Stomach smooth muscle (tissue), 2 donors: ENCODE data around the gene ESF1.
"Not testable (repeated sequence)": the region's sequence is repeated elsewhere in the genome, so short reads cannot be mapped to it uniquely, and the experiment has no call there.

Experiments used
- H3K27ac ChIP-seq: one replicate; pipeline ENCODE4 v1.7.0; 2013; ENCODE audit warnings: mild to moderate bottlenecking, low read length, inconsistent platforms
- H3K27me3 ChIP-seq, 2 donors: one replicate each; pipeline ENCODE4 v1.7.0; 2013; ENCODE audit warnings: low read length in 2 of 2; ENCODE audit not compliant: insufficient read depth in 2 of 2, control insufficient read depth in 1 of 2
- H3K36me3 ChIP-seq, 2 donors: one replicate each; pipeline ENCODE4 v1.7.0; 2013; ENCODE audit warnings: low read length in 2 of 2; ENCODE audit not compliant: control insufficient read depth in 2 of 2, insufficient read depth in 2 of 2
- H3K4me1 ChIP-seq: one replicate; pipeline ENCODE4 v1.7.0; 2013; ENCODE audit warnings: low read length; ENCODE audit not compliant: control insufficient read depth, insufficient read depth
- H3K4me3 ChIP-seq, 2 donors: one replicate each; pipeline ENCODE4 v1.7.0; 2013; ENCODE audit warnings: low read length in 2 of 2
- H3K9ac ChIP-seq, 2 donors: one replicate each; pipeline ENCODE4 v1.7.0; 2013; ENCODE audit warnings: low read length in 2 of 2, mild to moderate bottlenecking in 1 of 2
- H3K9me3 ChIP-seq, 2 donors: one replicate each; pipeline ENCODE4 v1.7.0; 2013; ENCODE audit warnings: low read length in 2 of 2; ENCODE audit not compliant: control insufficient read depth in 2 of 2
- donor health status: healthy.
- donor health status: Pancreatic carcinoma.

ESF1 gene

DNA sequence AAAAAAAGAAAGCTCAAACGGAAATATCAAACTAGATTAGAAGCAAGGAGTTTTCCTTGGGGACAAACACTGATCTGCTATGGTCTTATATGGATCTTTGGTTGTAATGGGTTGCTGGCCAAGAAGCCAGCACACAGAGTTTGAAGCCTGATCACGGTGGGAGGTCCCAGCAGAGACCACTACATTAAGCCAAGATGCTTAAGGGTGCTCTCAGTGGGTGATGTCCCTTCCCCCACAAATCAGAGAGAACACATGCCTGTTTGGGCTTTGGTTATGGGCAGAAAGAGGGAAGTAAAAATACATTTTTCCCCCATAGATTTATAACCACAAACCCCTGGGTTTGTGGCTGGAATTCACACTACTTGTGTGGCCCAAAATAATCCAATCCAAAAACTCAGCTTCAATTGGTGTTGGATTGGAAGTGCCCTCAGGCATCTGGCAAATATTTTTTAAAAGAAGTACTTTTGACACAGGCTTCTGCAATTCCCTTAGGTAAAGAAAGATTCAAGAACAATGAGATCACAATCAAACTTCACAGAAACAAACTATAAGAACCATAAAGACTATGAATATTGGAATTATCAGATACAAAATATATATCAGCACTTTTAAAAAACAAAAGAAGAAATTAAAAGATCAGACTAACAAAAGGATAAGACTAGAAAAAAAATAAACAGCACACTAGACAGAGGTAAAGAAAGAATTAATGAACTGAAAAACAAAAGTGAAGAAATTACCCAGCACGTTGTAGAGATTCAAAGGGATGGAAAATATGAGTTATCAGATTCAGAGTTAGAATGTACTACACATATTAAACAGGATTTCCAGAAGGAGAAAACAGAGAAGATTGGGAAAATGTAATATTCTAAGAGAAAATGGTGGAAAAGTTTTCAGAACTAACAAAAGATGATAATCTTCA, 44.7 kb downstream of the ESF1 start:
- H3K27ac ChIP-seq, result no peak overlapping the region
- H3K9me3 ChIP-seq, result peaks cover 0 to 3% of the 10 kb centered on the region in 2 donors
- no peak overlapping the region for H3K9ac ChIP-seq
- H3K27me3 ChIP-seq, result no peaks in the 10 kb centered on the region
- peaks cover 4% of the 10 kb centered on the region in 2 donors for H3K36me3 ChIP-seq
- H3K4me1 ChIP-seq, result no peaks in the 10 kb centered on the region
- H3K4me3 ChIP-seq, result no peak overlapping the region

DNA sequence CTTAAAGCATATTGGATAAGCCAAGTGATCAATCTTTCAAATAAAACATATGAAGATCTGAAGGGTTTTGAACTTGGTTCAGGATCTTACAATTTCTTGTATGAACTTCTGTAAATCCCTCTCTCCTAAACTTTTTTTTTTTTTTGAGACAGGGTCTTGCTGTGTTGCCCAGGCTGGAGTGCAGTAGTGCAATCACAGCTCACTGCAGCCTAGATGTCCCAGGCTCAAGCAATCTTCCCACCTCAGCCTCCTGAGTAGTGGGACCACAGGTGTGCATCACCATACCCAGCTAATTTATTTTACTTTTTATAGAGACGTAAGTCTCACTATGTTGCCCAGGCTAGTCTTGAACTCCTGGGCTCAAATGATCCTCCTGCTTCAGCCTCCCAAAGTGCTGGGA, 46.5 kb downstream of the ESF1 start:
- H3K4me1 ChIP-seq, H3K9ac ChIP-seq, H3K27me3 ChIP-seq, H3K4me3 ChIP-seq, H3K27ac ChIP-seq, H3K9me3 ChIP-seq, H3K36me3 ChIP-seq: not testable (repeated sequence)

DNA sequence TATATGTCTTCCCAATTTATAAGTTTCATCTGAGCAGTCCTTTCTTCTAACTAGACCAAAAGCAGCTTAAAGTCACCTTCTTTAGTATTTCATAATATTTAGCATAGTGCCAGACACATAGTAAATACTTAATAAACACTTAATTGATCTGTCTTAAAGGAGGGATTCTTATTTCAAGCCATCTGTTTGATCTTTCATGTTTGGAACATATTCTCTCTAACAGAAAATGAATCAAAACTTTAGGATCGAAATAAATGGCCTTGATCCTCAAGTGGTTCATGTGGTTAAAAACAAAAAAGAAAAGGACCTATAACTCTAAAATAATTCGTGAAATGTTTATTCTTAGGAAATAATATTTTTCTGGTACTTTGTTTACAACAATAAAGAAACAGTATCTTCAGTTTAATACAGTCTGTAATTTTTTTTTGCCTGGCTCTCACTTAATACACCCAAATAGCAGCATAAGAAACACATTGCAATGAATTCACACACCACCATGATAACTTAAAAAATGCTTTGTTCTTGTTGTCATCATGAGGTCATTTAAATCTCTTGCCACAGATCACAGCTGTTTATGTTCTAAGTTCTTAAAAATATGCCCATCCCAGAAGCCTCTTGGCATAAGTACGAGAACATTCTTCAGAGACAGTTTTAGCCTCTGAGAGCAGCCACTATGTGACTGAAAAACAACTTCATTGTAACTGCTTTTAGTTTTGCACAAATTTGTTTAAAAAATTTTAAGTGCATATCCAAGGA, 48.1 kb downstream of the ESF1 start:
- Histone ChIP-seq H3K27ac (no peak overlapping the region), H3K27me3 (no peaks in the 10 kb centered on the region), H3K4me3 (no peak overlapping the region), H3K36me3 (peaks cover 10 to 11% of the 10 kb centered on the region in 2 donors), H3K4me1 (no peaks in the 10 kb centered on the region), H3K9ac (no peak overlapping the region), H3K9me3 (peaks cover 0 to 3% of the 10 kb centered on the region in 2 donors)

DNA sequence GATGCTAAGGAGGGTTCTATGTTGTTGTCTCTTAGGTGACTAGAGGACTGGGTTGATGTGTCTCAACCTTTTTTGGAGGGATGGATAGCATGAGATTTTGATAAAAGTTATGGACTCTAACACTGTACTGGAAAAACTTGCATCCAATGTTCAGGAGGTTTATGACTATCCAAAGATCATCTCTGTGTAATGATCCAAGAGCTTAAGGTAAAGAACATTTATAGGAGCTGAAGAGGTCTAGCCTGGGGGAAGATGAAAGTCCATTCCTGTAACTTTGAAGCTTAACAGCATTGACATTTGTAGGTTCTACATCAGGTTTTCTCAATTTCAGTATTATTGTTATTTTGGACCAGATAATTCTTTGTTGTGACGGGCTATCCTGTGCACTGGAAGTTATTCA, 48.9 kb downstream of the ESF1 start:
- H3K36me3 ChIP-seq, result peaks cover 10 to 13% of the 10 kb centered on the region in 2 donors
- H3K4me1 ChIP-seq, result no peaks in the 10 kb centered on the region
- H3K9me3 ChIP-seq, result peaks cover 0 to 3% of the 10 kb centered on the region in 2 donors
- no peak overlapping the region for H3K4me3 ChIP-seq
- no peak overlapping the region for H3K27ac ChIP-seq
- H3K27me3 ChIP-seq, result no peaks in the 10 kb centered on the region
- H3K9ac ChIP-seq, result no peak overlapping the region

DNA sequence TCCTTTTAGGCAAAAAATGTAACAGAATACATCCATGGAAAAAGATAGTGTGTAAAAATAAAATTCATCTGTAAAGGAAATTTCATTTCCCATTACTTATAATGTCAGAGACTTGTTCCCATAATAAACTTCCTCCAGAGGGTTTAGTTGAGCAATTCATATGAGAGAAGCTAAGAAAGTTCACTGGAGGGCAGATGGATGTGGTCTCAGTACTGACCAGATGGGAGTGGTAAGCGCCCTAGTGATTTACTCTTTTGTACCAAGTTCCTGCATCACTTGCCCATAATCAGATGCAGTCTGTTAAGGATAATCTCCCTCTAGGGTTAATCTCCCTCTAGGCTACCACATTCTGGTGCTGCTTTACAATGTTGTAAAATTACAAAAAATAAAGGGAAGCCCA, 61.7 kb downstream of the ESF1 start:
- no peak overlapping the region for H3K27ac ChIP-seq
- H3K27me3 ChIP-seq, result no peaks in the 10 kb centered on the region
- H3K4me3 ChIP-seq, result no peak overlapping the region
- H3K4me1 ChIP-seq, result no peaks in the 10 kb centered on the region
- H3K9ac ChIP-seq, result no peak overlapping the region
- peaks cover 6 to 11% of the 10 kb centered on the region in 2 donors for H3K36me3 ChIP-seq
- no peaks in the 10 kb centered on the region for H3K9me3 ChIP-seq

DNA sequence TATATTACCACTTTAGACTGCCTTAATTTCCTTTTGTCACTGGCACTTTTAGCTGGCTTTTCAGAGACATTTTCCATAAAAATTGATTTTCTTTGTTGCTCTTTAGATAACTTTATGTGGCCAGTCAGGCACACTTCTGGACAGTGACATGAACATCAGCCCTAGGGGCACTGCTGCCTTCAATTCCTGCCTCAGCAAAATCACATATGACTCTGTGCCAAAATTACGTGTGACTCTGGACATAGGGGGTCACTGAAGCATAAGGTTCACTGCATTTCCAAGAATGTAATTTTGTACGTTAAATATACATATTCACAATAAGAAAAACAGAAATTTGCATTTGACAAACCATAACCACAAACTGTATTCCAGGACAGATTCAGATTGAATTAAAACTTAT, 66.5 kb downstream of the ESF1 start:
- Histone ChIP-seq H3K27ac (no peak overlapping the region), H3K36me3 (peaks cover 14 to 18% of the 10 kb centered on the region in 2 donors), H3K27me3 (no peaks in the 10 kb centered on the region), H3K9ac (no peak overlapping the region), H3K4me3 (no peak overlapping the region), H3K9me3 (no peaks in the 10 kb centered on the region), H3K4me1 (no peaks in the 10 kb centered on the region)

DNA sequence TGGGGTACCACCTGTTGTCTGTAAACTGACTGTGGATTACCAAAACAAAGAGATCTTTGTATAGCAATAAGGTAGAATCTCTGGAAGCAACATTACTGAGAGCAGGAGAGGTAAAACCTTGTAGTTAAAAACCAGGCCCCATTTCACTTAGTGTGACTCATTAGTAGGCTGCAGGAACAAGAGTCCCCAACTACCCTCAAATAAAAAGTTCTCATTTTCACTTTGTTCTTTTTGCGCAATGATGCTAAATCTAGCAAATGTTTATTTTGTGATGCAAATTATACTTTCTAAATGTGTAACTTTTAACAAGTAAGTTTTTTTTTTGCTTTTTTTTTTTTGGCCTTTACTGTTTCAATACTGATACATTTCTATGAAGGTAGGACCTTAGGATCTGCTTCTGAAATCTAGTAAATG, 67.1 kb downstream of the ESF1 start:
- H3K36me3 ChIP-seq, result peaks cover 14 to 18% of the 10 kb centered on the region in 2 donors
- no peak overlapping the region for H3K9ac ChIP-seq
- H3K27me3 ChIP-seq, result no peaks in the 10 kb centered on the region
- H3K9me3 ChIP-seq, result no peaks in the 10 kb centered on the region
- H3K27ac ChIP-seq, result no peak overlapping the region
- no peak overlapping the region for H3K4me3 ChIP-seq
- no peaks in the 10 kb centered on the region for H3K4me1 ChIP-seq

DNA sequence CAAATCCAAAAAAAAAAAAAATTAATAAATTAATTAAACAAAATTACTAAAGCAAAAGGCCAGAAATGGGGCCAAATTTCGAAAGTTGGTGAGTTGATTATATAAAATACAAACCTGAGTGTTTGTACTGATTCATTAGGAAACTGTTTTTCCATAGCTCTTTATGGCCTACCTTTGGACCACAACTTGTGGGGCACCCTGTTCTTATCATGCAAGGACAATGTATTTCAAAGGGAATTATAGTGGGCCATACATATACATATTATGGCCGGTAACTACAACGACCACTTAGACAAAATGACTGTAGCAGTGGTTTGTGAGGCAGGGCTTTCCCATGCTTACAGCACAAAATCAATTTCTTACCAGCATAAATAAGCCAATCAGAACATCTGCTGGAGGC, 69.5 kb downstream of the ESF1 start:
- Histone ChIP-seq H3K4me1 (no peaks in the 10 kb centered on the region), H3K9me3 (no peaks in the 10 kb centered on the region), H3K9ac (no peak overlapping the region), H3K4me3 (no peak overlapping the region), H3K27ac (no peak overlapping the region), H3K36me3 (peaks cover 13 to 15% of the 10 kb centered on the region in 2 donors), H3K27me3 (no peaks in the 10 kb centered on the region)

DNA sequence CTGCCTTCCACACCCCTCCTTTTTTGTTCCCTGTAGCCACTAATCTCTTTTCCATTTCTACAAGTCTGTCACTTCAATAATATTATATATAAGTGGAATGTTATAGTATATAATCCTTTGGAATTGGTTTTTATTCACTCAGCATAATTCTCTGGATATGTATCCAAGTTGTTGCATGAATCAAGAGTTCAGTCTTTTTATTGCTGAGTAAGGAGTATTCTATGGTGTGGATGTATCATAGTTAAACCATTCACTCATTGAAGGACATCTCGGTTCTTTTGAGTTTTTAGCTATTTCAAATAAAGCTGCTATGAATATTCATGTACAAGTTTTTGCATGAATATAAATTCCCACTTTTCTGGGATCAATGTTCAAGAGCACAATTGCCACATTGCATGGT, 76.5 kb downstream of the ESF1 start:
- no peak overlapping the region for H3K4me3 ChIP-seq

DNA sequence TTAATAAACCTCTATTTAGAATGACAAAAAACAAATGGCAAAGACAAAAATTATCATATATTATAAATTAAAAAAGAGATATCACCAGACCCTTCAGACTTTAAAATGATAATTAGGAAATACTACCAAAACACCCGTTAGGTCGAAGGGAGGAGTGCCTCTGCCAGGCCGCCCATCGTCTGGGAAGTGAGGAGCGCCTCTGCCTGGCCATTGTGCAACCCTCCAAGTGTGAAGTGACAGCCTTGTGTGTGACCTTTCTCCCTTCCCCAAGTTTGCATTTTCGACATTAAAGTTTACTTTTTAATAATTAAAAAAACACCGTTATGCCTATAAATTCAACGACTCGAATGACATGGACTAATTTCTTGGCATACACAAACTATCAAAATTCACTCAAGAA, 81.5 kb downstream of the ESF1 start:
- Histone ChIP-seq H3K9me3 (no peaks in the 10 kb centered on the region), H3K27ac (no peak overlapping the region), H3K4me3 (no peak overlapping the region), H3K9ac (no peak overlapping the region), H3K36me3 (no peaks in the 10 kb centered on the region), H3K4me1 (no peaks in the 10 kb centered on the region), H3K27me3 (no peaks in the 10 kb centered on the region)

More for the DNA sequence above, 76.5 kb downstream of the ESF1 start:
- Histone ChIP-seq H3K4me1 (no peaks in the 10 kb centered on the region), H3K36me3 (peaks cover 0 to 3% of the 10 kb centered on the region in 2 donors), H3K9ac (no peak overlapping the region), H3K9me3 (no peaks in the 10 kb centered on the region), H3K27ac (no peak overlapping the region), H3K27me3 (no peaks in the 10 kb centered on the region)

DNA sequence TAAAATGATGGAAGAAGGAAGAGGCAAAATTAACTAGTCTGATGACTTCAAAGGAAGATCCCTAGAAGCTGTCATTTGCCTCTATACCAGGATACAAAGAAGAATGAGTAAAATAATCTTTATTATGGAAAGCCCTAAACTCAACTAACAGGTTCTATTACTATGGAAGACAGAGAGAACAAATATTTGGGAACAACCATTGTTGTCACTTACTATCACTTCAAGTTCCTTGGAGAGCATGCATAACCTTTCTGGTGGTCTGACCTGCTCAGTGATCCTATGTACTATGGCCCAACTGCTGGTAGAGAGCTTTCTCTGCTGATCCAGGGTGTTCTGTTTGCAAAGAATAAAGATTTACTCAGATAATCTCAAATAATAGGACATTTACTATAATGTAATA, 83.2 kb downstream of the ESF1 start:
- Histone ChIP-seq H3K36me3 (no peaks in the 10 kb centered on the region), H3K27me3 (no peaks in the 10 kb centered on the region), H3K4me3 (no peak overlapping the region), H3K9ac (no peak overlapping the region), H3K9me3 (no peaks in the 10 kb centered on the region), H3K4me1 (no peaks in the 10 kb centered on the region), H3K27ac (no peak overlapping the region)
